Measurements from ENCODE around the gene OR4D9.
"Not testable (repeated sequence)": the region's sequence is repeated elsewhere in the genome, so short reads cannot be mapped to it uniquely, and the experiment has no call there.

The OR4D9 gene

GRCh38 chr11:59510941-59511589 is at the start of gene OR4D9:
OR4D9 (plus strand) TSS chr11:59511539; CDS start chr11:59514913, 3,374 bp downstream.
- DNase-seq (ENCODE audit: low spot score), result no peak

- DNase-seq (ENCODE audit: low spot score), result no peak
Observed at GRCh38 chr11:59463190-59463641, 48.1 kb upstream of the OR4D9 start.

GRCh38 chr11:59473015-59473414 is 38.3 kb upstream of the OR4D9 start, which contains the start of gene OR4D10:
OR4D10 (plus strand) TSS chr11:59473315; CDS start chr11:59477430, 4,115 bp downstream.
- DNase-seq (ENCODE audit: low spot score), result no peak

- no peak for DNase-seq (ENCODE audit: low spot score)
Observed at GRCh38 chr11:59475176-59475575, 36.2 kb upstream of the OR4D9 start.

- DNase-seq (ENCODE audit: low spot score), result no peak
Observed at GRCh38 chr11:59479906-59480305, 31.4 kb upstream of the OR4D9 start.

GRCh38 chr11:59480359-59480758 is 31.0 kb upstream of the OR4D9 start:
- no peak for DNase-seq (ENCODE audit: low spot score)

GRCh38 chr11:59501931-59502330 is 9.4 kb upstream of the OR4D9 start:
- no peak for DNase-seq (ENCODE audit: low spot score)

- DNase-seq (ENCODE audit: low spot score), result no peak
Observed at GRCh38 chr11:59503276-59503675, 8.1 kb upstream of the OR4D9 start, which contains the start of gene OR4D11. OR4D11 (plus strand) TSS chr11:59503576; CDS start chr11:59503576, 0 bp downstream.

- DNase-seq (ENCODE audit: low spot score), result no peak
Observed at GRCh38 chr11:59511675-59512074, 336 bp downstream of the OR4D9 start.

- not testable (repeated sequence) for DNase-seq (ENCODE audit: low spot score)
Observed at GRCh38 chr11:59520139-59520538, 8.8 kb downstream of the OR4D9 start.

- DNase-seq (ENCODE audit: low spot score), result no peak
Observed at GRCh38 chr11:59520741-59521140, 9.4 kb downstream of the OR4D9 start.

- no peak for DNase-seq (ENCODE audit: low spot score)
Observed at GRCh38 chr11:59523541-59523940, 12.2 kb downstream of the OR4D9 start.

GRCh38 chr11:59528711-59529110 is 17.4 kb downstream of the OR4D9 start:
- DNase-seq (ENCODE audit: low spot score), result no peak

- DNase-seq (ENCODE audit: low spot score), result no peak
Observed at GRCh38 chr11:59532620-59533019, 21.3 kb downstream of the OR4D9 start.

GRCh38 chr11:59534676-59535075 is 23.3 kb downstream of the OR4D9 start:
- DNase-seq (ENCODE audit: low spot score), result no peak

- no peak for DNase-seq (ENCODE audit: low spot score)
Observed at GRCh38 chr11:59542142-59542810, 30.9 kb downstream of the OR4D9 start.

GRCh38 chr11:59543713-59544112 is 32.4 kb downstream of the OR4D9 start:
- not testable (repeated sequence) for DNase-seq (ENCODE audit: low spot score)

- DNase-seq (ENCODE audit: low spot score), result no peak
Observed at GRCh38 chr11:59544869-59545178, 33.5 kb downstream of the OR4D9 start.

- no peak for DNase-seq (ENCODE audit: low spot score)
Observed at GRCh38 chr11:59545179-59546020, 34.1 kb downstream of the OR4D9 start.

GRCh38 chr11:59547605-59548308 is 36.4 kb downstream of the OR4D9 start:
- DNase-seq (ENCODE audit: low spot score), result not testable (repeated sequence)

GRCh38 chr11:59548309-59548656 is 36.9 kb downstream of the OR4D9 start:
- no peak for DNase-seq (ENCODE audit: low spot score)

- DNase-seq (ENCODE audit: low spot score), result peak; percentile 99
Observed at GRCh38 chr11:59550368-59550841, 39.1 kb downstream of the OR4D9 start.

Measured in kidney tubule cell (primary cell).